Measurements from ENCODE around the gene CACNG3. TPM values are rescaled to one million over a fixed set of nuclear protein-coding genes. Genes with fewer than 3 reads are reported as not detected.

The CACNG3 gene
- polyA plus RNA-seq, 5 donors: not detected

- DNase-seq: no peak
These were observed 138.2 kb downstream of the CACNG3 start for GRCh38 chr16:24394341-24394740.

- no peak for DNase-seq
These were observed 140.5 kb downstream of the CACNG3 start for GRCh38 chr16:24396350-24397271.

DNA sequence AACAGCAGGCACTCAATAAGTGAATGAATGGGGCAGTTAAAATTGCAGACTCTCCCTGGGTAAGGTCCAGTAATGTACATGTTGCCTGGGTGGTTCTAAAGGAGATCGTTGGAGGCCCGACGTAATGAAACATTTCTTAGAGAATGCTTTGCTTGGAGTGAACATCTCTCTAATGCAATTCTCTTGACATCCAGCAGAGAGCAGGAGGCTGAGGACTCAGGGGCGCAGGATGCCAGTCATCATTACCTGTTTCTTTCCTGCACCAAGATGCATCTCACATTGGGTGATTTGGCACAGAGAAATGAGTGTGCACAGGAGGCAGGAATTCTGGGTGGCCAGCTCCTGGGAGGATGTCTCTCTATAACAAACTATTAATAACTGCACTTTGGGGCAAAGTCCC, 152.9 kb downstream of the CACNG3 start:
- DNase-seq: no peak

All from right lung (tissue), 5 donors.